GM23248 (cell line): Measurements from ENCODE around the gene MBNL1.

Source experiments
- EZH2 ChIP-seq: fragments of 200-600 bp; sonication (generic); IDR thresholded peaks from 2 replicates; pipeline ENCODE4 v1.6.1; 2018; ENCODE audit warnings: antibody characterized with exemption, mild to moderate bottlenecking; ENCODE audit not compliant: insufficient read depth, poor library complexity, severe bottlenecking
- EZH2phosphoT487 ChIP-seq: fragments of 200-600 bp; sonication (generic); IDR thresholded peaks from 2 replicates; pipeline ENCODE4 v1.6.1; 2018; ENCODE audit warnings: antibody characterized with exemption, moderate library complexity, mild to moderate bottlenecking, low read depth; ENCODE audit not compliant: insufficient read depth

GRCh38 chr3:152419748-152420147 is 151.0 kb downstream of the MBNL1 start:
- TF ChIP-seq EZH2, result no peak
- no peak for TF ChIP-seq EZH2phosphoT487
